GM21528 (cell line): Measurements from ENCODE around the gene HES2.
A peak's percentile ranks its signal among the peaks of the same experiment; 100 is the strongest.
"Not testable (repeated sequence)": the region's sequence is repeated elsewhere in the genome, so short reads cannot be mapped to it uniquely, and the experiment has no call there.

Experiments used
- ATAC-seq: cut with Tn5 transposase; IDR thresholded peaks from one replicate; pipeline ENCODE4 v1.9.1; 2021; ENCODE audit warnings: mild to moderate bottlenecking, moderate library complexity; ENCODE audit not compliant: unreplicated experiment, low FRiP score

The HES2 gene

DNA sequence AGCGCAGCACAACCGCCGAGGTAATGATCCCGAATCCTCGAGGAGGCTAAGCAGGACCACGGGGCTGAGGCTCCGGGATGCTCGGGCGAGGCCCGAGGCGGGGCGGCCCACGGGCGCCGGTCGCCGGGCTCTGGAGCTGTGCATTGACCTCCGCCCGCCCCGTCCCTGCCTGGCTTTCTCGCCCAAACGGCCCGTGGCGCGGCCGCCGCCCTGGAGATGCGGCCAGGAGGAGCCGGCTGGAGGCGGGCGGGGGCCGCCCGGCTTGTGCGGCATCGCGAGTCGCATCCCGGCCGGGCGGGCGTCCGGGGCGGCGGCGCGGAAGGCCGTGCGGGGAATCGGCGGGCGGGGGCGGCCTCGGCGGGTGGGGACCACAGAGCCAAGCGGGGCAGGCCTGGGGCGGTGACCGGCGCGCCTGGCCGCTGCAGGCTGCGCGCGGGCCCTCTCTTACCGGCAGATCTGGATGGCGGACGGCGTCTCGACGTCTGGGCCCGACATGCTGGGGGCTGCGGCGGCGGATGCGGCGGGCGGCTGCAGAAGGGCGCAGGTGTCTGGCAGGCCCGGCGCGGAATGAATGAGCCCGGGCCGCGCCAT, 26.8 kb downstream of the HES2 start:
- peak; percentile 24 for ATAC-seq

DNA sequence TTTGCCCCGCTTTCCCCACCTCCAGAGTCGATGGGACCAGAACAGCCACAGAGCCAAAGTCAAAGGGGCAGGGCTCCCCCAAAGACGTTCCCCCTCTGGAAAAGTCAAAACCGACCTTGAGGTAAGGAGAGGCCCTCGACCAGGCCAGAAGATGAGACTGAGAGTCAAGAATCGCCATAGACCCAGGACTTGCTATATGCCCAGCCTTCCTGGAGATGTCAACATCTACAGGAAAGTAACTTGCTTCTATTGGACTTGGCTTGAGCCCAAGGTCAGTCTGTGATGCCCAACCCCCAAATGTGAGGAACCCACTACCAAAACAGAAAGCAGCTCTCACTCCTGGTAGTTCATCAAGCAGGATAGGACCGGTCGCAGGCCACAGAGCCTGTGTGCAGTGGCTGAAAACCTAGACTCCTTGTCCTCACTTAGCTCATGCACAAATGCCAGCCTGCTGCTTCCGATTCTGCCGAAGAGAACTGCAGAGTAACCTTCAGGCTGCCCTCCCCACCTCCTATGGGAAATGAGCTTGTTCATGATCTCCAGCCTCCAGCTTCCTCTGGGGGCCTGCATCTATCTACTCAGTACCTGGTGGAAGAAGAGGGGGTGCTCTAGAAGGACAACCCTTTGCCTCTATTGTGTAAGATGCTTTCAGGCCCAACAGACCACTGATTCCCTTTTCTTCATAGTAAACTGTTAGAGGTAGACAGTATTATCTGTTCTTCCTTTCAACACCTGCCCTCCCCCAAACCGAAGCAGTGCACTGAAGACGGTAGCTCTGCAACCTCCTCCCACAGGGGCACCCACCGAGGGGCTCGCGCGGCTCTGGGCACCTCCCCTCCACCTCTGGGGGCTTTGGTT, 27.5 kb downstream of the HES2 start:
- peak; percentile 4 for ATAC-seq

DNA sequence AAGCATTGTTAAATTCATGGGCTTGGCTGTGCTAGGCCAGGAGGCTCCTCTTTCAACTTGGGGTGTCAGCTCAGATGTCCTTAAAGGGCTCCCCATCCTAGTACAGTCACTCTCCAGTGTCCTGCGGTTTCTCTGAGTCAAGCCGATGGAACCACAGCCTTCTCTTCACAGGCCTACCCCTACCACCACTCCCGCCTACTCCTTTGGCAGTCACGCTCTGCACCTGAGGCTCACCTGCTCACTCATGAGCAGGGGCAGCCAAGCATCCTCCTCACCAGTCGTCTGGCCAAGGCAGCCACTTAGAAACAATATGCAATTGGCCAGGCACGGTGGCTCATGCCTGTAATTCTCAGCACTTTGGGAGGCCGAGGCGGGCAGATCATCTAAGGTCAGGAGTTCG, 29.7 kb downstream of the HES2 start:
- ATAC-seq = no peak

DNA sequence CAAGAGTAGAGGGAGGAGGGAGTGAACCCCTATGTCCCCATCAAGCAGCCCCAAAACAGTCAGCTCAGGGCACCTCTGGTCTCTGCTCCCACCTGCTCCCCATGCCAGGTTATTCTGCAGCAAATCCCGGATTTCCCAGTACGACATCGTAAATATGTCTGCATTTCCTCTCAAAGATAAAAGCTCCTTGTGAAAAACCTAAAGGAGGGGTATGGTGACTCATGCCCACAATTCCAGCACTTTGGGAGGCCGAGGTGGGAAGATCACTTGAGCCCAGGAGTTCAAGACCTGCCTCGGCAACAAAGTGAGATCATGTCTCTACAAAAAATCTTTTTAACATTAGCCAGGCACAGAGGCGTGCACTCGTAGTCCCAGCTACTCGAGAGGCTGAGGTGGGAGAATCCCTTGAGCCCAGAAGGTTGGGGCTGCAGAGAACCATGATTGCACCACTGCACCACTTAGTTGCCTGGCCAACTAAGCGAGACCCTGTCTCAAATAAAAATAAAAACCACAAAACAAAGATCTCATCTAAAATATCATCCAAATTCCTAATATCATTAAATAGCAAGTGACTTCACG, 33.3 kb downstream of the HES2 start:
- no peak for ATAC-seq

DNA sequence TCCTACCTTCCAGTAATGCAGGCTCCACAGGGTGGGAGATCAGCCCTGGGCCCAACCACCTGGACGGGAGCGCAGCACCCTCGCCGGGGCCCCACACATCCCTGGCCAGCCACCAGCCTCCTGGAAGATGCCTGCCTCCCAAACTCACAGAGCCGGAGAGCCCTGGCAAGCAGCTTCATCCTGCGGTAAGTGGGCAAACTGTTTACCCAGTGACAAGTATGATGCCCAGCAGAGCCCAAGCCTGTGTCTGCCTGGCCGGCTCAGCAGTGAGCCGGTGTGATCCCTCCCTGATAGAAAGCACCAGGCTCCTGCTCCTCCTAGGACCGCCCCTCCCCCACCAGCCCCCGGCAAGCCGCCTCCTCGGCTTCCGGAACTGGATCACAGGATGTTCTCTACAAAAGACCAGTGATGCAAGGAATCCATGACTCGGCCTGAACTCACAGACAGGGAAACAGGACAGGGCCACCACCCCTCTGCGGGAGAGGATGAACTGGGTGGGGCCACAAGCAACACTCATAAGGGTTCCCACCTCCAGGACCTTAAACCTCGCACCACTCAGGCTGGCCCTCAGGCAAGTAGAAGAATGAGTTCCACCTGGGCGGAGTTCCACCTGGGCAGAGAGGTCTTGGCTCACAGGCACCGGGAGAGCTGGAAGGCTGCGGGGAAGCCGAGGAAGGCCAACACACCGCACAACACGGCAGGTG, 34.1 kb downstream of the HES2 start:
- ATAC-seq = no peak

DNA sequence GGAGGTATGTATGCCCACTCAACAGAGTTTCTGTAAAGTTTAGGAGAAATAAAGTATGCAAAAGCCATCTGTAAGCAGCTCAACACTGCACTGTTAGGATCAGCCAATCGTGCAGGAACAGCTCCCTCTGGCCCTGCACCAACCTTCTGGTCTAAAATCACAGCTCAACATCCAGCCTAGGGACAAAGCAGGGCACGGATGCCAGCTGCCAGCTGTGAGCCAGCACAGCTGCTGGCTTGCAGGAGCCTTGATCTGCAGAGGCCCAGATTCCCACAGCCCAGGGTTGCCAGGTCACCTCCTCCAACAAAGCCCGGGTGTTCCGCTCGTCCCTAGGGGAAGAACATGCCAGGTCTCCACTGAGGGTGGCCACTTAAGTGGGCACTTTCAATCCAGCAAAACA, 34.8 kb downstream of the HES2 start:
- ATAC-seq = no peak

DNA sequence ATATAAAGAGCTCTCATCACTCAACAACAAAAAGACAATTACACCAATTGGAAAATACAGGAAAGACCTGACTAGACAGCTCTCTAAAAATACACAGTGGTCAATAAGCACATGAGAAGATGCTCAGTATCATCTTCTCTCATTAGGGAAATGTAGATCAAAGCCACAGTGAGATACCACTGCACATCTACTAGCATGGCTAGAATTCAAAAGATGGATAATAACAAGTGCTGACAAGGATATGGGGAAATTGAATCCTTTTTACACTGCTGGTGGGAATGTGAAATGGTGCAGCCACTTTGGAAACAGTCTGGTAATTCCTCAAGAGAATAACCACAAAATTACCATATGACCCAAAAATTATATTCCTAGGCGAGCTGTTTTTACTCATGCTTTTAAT, 35.6 kb downstream of the HES2 start:
- ATAC-seq = no peak

DNA sequence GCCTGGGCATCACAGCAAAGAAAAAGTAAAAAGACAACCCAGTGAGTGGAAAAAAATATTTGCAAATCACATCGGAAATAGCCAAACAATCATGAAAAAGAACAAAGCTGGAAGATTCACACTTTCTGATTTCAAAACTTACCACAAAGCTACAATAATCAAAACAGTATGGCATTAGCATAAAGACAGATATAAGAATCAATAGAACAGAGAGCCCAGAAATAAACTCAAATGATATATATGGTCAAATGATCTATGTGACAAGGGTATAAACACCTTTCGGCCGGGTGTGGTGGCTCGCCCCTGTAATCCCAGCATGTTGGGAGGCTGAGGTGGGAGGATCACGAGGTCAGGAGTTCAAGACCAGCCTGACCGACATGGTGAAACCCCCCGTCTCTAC, 39.7 kb downstream of the HES2 start:
- no peak for ATAC-seq

DNA sequence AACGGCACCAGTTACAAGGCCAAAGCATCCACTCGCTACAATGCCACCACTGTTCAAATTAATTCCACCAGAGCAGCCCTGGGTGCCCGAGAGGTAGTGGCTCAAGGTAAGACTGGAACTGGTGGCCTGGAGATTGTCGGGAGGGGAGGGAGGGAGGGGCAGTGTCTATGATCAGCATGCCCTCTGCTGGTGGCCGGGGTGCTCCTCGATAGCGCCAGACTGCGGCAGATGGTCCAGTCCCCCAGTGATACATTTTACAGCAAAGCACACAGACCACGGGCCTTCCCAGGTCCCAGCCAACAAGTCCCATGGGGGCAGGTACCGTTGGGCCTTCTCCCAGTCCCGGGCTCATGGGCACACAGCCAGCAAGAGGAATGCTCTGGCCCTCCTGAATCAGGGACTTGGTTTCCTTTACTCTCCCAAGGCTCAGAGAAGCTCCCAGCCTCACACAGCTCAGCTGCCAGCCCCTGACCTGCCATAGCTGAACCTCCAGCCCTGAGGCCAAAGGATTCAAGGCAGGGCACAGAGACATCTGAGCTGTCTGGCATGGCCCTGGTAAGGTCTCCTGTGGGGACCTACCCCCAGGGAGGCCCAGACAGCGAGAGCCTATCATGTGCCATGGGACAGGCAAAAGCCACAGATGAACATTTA, 41.5 kb downstream of the HES2 start:
- no peak for ATAC-seq

DNA sequence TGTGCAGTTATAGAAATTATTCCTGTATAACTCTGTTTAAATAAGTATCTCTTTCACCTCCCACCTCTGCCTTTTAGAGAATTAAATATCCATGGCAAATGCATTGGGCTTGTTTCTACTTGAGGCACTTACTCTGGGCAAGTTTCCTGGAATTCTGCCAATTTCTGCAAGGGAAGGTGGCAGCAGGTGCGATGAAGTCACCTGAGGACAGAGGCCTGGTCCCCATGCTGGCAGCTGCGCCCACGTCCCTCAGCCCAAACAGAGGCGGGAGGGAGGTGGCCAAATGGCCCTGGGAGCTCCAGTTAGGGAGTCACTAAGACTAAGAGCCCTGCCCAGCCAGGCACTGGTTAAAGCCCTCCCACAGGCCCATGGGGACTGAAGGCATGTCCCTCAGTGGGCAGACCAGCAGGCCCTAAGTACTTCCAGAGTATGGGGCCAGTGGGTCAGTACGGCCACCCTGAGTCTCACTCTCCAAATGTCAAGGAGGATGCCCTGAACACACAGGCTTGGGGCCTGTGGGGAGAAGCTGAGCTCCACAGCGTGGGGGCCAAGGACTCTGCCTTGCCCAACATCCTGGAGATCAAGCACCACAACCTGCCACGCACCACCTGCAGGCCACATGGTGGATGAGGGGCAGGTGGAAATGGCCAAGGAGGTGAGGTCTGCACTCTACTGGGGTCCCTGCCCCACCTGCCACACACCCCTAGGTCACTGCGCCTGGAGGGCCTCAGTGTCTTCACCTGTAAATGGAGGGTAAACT, 45.6 kb downstream of the HES2 start:
- no peak for ATAC-seq

DNA sequence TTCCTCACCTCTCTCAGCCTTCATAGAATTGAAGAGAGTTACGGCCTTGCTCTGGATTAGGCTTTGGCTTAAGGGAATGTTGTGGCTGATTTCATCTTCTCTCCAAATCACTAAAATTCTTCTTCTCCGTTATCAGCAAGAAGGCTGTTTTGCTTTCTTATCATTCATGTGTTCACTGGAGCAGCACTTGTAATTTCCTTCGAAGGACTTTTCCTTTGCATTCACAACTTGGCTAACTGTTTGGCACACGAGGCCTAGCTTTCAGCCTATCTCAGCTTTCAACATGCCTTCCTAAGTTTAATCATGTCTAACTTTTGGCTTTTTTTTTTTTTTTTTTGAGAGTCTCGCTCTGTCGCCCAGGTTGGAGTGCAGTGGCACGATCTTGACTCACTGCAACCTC, 47.5 kb downstream of the HES2 start:
- not testable (repeated sequence) for ATAC-seq

DNA sequence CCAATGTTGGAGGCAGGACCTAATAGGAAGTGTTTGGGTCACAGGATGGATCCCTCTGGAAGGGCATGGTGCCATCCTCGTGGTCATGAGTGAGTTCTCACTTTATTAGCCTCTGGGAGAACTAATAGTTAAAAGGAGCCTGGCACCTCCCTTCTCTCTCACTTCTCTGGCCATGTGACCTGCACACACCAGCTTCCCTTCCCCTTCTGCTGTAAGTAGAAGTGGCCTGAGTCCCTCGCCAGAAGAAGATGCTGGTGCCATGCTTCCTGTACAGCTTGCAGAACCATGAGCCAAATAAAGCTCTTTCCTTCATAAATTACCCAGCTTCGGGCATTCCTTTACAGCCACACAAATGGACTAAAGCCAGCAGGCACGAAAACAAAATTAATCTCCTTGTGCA, 49.7 kb downstream of the HES2 start:
- no peak for ATAC-seq

DNA sequence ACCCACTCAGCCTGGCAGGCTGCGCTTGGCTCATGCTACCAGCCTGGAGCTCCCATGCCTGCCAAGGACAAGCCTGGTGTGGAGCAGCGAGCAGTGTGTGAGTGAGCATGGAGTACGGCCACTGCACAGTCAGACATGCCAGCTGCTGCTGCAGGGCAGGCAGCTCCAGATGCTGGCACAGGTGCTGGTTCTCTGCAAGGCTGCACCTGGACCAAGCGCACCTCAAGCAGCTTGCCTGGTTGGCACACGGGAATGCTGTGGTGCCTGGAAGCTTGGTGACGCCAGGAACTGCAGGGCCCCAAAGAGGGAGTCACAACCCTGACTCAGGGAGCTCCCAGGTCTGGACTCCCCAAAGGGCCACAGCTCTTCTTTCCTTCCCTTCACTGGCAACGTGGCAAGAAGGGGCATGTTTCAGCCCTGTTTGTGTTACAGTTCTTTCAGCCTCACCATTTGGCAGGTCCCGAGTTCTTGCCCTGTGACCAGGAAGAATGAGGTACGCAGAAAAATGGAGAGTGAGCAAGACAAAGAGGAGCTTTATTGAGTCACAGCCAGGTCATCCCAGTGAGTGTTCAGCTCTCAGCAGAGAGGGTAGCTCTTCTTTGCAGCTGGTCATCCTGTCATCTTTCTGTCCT, 52.2 kb downstream of the HES2 start:
- ATAC-seq = no peak

DNA sequence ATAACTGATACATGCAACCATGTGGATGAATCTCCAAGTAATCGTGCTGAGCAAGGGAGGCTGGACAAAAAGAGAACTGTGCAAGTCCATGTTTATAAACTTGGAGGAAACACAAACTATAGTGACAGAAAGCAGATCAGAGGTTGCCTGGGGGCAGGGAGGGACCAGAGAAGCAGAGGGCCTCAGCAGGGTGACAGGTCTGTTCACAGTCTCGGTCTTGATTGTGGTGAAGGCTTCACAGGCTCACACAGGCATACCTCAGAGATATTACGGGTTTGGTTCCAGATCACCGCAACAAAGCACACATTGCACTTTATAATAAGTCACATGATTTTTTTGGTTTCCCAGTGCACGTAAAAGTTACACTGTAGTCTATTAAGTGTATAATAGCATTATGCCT, 54.7 kb downstream of the HES2 start:
- no peak for ATAC-seq

DNA sequence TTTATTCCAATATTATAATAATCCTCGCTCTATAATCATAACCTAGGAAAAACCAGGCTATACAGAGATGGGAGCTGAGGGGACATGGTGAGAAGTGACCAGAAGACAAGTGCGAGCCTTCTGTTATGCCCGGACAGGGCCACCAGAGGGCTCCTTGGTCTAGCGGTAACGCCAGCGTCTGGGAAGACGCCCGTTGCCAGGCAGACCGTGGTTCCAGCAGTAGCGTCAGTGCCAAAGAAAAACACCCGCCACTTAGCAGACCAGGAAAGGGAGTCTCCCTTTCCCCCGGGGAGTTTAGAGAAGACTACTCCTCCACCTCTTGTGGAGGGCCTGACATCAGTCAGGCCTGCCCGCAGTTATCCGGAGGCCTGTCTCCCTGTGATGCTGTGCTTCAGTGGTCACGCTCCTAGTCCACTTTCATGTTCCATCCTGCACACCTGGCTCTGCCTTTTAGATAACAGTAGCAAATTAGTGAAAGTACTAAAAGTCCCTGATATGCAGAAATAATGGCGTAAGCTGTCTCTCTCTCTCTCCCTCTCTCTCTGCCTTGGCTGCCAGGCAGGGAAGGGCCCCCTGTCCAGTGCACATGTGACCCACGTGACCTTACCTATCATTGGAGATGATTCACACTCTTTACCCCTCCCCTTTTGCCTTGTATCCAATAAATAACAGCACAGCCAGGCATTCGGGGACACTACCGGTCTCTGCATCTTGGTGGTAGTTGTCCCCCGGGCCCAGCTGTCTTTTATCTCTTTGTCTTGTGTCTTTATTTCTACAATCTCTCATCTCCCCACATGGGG, 56.4 kb downstream of the HES2 start:
- not testable (repeated sequence) for ATAC-seq
